ENCODE measurements around the gene RAB10. TPM values are rescaled to one million over a fixed set of nuclear protein-coding genes. Genes with fewer than 3 reads are reported as not detected.
A peak's percentile ranks its signal among the peaks of the same experiment; 100 is the strongest.
"Not testable (repeated sequence)": the region's sequence is repeated elsewhere in the genome, so short reads cannot be mapped to it uniquely, and the experiment has no call there.

RAB10 gene
- total RNA-seq, 2 donors from 2014 or later, result 41.2 to 42.9 TPM

DNA sequence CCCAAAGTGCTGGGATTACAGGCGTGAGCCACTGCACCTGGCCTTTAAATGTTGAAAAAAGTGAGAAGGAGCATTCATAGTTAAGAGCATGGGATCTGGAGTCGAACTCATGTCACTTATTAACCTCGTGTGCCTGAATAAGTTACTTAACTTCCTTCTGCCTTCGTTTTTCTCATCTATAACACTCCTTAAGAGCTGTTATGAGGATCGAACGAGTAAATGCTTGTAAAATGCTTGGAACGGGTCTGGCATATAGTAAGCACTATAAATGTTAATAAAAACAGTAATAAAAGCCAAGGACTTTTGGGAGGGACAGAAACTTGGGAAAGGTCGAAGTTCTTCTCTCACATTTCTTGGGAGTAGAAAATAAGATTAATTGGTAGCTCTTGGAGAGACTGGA lies 40.8 kb downstream of the RAB10 start:
- Mint-ChIP-seq H3K4me3 (no peak overlapping the region), H3K4me1 (peaks cover 30% of the 10 kb centered on the region), H3K27ac (no peak overlapping the region)

DNA sequence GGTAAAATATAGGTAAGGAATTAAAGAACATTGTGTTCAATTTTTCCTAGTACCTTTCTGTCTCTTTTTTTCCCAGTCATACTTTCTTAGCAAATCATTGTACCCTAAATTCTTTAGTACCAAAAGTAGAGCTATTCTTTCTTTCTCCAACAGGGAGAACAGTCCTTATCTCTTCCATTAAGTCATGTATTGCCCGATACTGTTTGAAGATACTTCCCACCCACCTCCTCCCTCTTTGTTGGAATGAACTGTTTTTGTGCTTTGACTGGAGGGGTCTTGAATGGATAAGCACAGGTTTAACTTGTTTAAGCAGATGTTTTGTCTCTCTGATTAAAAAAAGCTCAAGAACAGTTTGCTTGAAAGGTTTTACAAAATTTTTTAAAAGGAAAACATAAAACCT lies 41.3 kb downstream of the RAB10 start:
- DNase-seq, result no peak
- no peak for ATAC-seq
- Mint-ChIP-seq H3K4me3 (no peak overlapping the region), H3K36me3 (ENCODE audit: low read depth) (peaks cover 6% of the 10 kb centered on the region), H3K27ac (no peak overlapping the region), H3K27me3 (no peaks in the 10 kb centered on the region), H3K4me1 (peaks cover 25% of the 10 kb centered on the region)
- no peaks in the 10 kb centered on the region for H3K9me3 ChIP-seq (ENCODE audit: control insufficient read depth, low read length, poor library complexity, severe bottlenecking)

More for the DNA sequence above, 40.8 kb downstream of the RAB10 start:
- Mint-ChIP-seq H3K27me3 (no peaks in the 10 kb centered on the region), H3K36me3 (ENCODE audit: low read depth) (peaks cover 6% of the 10 kb centered on the region)
- ATAC-seq (no peak), DNase-seq (no peak)
- no peaks in the 10 kb centered on the region for H3K9me3 ChIP-seq (ENCODE audit: control insufficient read depth, low read length, poor library complexity, severe bottlenecking)

DNA sequence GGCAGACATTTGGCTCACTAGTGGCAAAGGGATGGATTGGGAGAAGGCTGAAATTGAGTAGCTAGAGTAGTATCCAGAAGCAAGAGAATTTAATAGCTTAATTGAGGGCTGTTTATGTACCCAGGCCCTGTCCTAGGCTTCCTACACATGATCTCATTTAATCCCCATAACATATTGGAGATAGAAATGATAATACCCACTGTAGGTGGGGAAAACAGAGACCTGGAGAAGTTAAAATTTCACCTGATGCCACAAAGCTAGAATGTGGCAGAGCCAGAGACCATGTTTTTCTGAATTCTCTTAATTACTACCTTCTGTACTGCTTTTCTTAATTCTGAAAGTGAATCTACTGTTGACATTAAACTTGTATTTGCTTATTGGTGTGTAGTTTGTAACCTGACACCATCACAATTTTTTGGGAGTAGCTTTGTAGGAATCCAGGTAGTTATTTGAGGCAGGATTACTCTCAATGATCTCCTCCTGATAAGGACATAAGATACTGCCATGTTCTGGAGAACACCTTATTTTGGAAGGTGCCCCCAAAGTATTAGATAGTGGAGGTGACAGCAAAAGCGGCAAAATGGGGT lies 42.2 kb downstream of the RAB10 start:
- no peaks in the 10 kb centered on the region for H3K9me3 ChIP-seq (ENCODE audit: control insufficient read depth, low read length, poor library complexity, severe bottlenecking)
- H3K27me3 Mint-ChIP-seq, result no peaks in the 10 kb centered on the region
- peaks cover 6% of the 10 kb centered on the region for H3K36me3 Mint-ChIP-seq (ENCODE audit: low read depth)
- peaks cover 25% of the 10 kb centered on the region for H3K4me1 Mint-ChIP-seq
- DNase-seq (no peak), ATAC-seq (no peak)
- H3K27ac Mint-ChIP-seq, result no peak overlapping the region
- H3K4me3 Mint-ChIP-seq, result peak overlapping the region; percentile 21

DNA sequence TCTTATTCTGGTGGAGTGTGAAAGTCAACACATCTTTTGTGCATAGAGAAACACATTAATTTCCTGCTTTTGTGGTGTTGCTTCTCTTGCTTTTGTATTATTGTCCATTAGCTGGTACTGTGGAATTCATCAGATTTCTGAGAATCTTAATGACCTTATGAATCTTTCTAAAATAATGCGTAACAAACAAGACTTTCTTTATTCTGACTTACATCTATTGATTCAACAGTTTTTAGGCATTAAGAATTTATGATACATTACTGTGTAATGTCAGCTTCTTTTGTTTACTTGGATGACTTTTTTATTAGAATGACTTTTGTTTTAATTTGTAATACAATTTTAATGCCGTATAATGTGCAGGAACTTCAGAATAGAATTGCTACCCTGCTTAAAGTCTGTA lies 43.4 kb downstream of the RAB10 start:
- no peak for ATAC-seq
- Mint-ChIP-seq H3K4me3 (no peak overlapping the region), H3K36me3 (ENCODE audit: low read depth) (peaks cover 6% of the 10 kb centered on the region), H3K4me1 (peaks cover 25% of the 10 kb centered on the region), H3K27ac (no peak overlapping the region), H3K27me3 (no peaks in the 10 kb centered on the region)
- no peak for DNase-seq
- no peaks in the 10 kb centered on the region for H3K9me3 ChIP-seq (ENCODE audit: control insufficient read depth, low read length, poor library complexity, severe bottlenecking)

DNA sequence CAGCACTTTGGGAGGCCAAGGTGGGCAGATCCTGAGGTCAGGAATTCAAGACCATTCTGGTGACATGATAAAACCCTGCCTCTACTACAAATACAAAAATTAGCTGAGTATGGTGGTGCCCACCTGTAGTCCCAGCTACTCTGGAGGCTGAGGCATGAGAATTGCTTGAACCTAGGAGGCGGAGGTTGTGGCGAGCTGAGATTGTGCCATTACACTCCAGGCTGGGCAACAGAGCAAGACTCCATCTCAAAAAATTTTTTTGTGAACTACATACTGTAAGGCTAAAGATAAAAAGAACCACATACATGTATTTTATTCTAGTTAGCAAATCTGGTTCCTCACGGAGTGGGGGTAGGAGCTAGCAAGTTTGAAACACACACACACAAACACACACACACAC lies 45.1 kb downstream of the RAB10 start:
- Mint-ChIP-seq H3K27me3 (no peaks in the 10 kb centered on the region), H3K27ac (no peak overlapping the region), H3K36me3 (ENCODE audit: low read depth) (peaks cover 6% of the 10 kb centered on the region), H3K4me3 (no peak overlapping the region), H3K4me1 (peaks cover 15% of the 10 kb centered on the region)
- ATAC-seq (no peak), DNase-seq (no peak)
- no peaks in the 10 kb centered on the region for H3K9me3 ChIP-seq (ENCODE audit: control insufficient read depth, low read length, poor library complexity, severe bottlenecking)

DNA sequence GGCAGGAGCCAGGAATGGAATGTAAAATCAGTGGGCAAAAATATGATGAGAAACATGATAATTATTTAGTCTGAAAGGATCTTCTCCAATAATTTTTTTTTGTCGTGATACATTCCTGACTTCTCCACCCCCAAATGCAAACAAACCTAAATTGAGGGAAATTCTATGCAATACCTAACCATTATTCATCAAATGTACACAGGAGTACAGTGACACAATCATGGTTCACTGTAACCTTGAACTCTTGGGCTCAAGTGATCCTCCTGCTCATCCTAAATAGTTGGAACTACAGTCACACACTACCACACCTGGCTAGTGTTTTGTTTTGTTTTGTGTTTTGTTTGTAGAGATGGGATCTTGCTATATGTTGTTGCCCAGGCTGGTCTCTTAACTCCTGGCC lies 46.5 kb downstream of the RAB10 start:
- H3K27me3 Mint-ChIP-seq, result no peaks in the 10 kb centered on the region
- peaks cover 14% of the 10 kb centered on the region for H3K4me1 Mint-ChIP-seq
- DNase-seq (no peak), ATAC-seq (no peak)
- H3K9me3 ChIP-seq (ENCODE audit: control insufficient read depth, low read length, poor library complexity, severe bottlenecking), result no peaks in the 10 kb centered on the region
- no peak overlapping the region for H3K4me3 Mint-ChIP-seq
- H3K36me3 Mint-ChIP-seq (ENCODE audit: low read depth), result peaks cover 6% of the 10 kb centered on the region
- no peak overlapping the region for H3K27ac Mint-ChIP-seq

DNA sequence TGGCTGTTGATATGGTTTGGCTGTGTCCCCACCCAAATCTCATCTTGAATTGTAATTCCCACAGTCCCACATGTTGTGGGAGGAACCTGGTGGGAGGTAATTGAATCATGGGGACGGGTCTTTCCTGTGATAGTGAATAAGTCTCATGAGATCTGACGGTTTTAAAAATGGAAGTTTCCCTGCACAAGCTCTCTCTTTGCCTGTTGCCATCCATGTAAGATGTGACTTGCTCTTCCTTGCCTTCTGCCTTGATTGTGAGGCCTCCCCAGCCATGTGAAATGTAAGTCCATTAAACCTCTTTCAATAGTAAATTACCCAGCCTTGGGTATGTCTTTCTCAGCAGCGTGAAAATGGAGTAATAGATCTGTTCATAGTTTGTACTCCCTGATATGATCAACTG lies 47.0 kb downstream of the RAB10 start:
- not testable (repeated sequence) for H3K27ac Mint-ChIP-seq; H3K36me3 Mint-ChIP-seq (ENCODE audit: low read depth); H3K27me3 Mint-ChIP-seq; H3K9me3 ChIP-seq (ENCODE audit: control insufficient read depth, low read length, poor library complexity, severe bottlenecking); ATAC-seq; H3K4me3 Mint-ChIP-seq; DNase-seq
- peaks cover 10% of the 10 kb centered on the region for H3K4me1 Mint-ChIP-seq

DNA sequence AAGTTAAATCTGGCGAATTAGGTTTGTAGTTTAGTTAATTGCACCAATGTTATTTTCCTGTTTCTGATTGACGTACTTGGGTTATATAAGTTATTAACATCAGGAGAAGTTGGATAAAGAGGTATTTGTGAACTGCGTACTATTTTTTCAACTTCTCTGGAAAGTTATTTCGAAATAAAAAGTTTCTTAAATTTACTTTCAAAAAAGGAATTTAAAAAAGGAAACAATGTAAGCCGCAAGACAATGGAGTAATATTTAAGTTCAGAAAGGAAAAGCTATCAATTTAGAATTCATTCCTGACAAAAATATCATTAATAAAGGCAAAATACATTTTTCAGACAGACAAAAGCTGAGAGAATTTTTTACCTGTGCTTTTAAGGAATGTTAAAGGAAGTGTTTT lies 47.7 kb downstream of the RAB10 start:
- H3K9me3 ChIP-seq (ENCODE audit: control insufficient read depth, low read length, poor library complexity, severe bottlenecking), result no peaks in the 10 kb centered on the region
- DNase-seq, result no peak
- Mint-ChIP-seq H3K4me1 (peaks cover 14% of the 10 kb centered on the region), H3K36me3 (ENCODE audit: low read depth) (peaks cover 6% of the 10 kb centered on the region), H3K27me3 (no peaks in the 10 kb centered on the region), H3K27ac (no peak overlapping the region), H3K4me3 (no peak overlapping the region)
- no peak for ATAC-seq

DNA sequence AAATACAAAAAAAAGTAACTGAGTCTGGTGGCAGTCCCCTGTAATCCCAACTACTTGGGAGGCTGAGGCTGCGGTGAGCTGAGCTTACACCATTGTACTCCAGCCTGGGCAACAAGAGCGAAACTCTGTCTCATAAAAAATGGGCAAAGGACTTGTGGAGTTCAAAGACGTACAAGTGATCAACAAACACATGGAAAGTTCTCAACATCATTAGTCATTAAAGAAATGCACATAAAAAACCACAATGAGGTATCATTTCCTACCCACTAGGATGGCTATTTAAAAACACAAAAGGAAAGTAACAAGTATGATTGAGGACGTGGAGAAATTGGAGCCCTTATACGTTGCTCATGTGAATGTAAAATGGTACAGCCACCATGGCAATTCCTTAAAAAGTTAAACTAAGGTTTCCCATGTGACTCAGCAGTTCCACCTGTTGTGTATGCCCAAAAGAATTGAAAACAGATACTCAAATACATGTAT lies 52.3 kb downstream of the RAB10 start:
- no peak for DNase-seq
- Mint-ChIP-seq H3K27ac (peak overlapping the region; percentile 65), H3K4me1 (peaks cover 30% of the 10 kb centered on the region), H3K4me3 (no peak overlapping the region), H3K36me3 (ENCODE audit: low read depth) (peaks cover 2% of the 10 kb centered on the region), H3K27me3 (no peaks in the 10 kb centered on the region)
- ATAC-seq, result no peak
- H3K9me3 ChIP-seq (ENCODE audit: control insufficient read depth, low read length, poor library complexity, severe bottlenecking), result no peaks in the 10 kb centered on the region

DNA sequence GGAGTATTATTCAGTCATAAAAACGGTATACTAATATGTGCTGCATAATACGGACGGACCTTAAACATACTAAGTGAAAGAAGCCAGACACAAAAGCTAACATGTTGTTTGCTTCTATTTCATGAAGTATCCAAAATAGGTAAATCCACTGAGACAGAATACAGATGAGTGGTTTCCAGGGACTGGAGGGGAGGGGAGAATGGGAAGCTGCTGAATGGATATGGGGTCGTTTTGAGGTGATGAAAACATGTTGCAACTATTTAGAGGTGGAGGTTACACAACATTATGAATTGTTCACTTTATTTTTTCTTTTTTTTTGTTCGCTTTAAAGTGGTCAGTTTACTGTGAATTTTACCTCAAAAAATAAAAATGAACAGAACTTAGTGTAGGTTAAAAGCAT lies 52.9 kb downstream of the RAB10 start:
- DNase-seq (no peak), ATAC-seq (no peak)
- H3K4me1 Mint-ChIP-seq, result peaks cover 35% of the 10 kb centered on the region
- H3K9me3 ChIP-seq (ENCODE audit: control insufficient read depth, low read length, poor library complexity, severe bottlenecking), result no peaks in the 10 kb centered on the region
- H3K27me3 Mint-ChIP-seq, result no peaks in the 10 kb centered on the region
- no peak overlapping the region for H3K27ac Mint-ChIP-seq
- H3K36me3 Mint-ChIP-seq (ENCODE audit: low read depth), result peaks cover 2% of the 10 kb centered on the region
- no peak overlapping the region for H3K4me3 Mint-ChIP-seq

DNA sequence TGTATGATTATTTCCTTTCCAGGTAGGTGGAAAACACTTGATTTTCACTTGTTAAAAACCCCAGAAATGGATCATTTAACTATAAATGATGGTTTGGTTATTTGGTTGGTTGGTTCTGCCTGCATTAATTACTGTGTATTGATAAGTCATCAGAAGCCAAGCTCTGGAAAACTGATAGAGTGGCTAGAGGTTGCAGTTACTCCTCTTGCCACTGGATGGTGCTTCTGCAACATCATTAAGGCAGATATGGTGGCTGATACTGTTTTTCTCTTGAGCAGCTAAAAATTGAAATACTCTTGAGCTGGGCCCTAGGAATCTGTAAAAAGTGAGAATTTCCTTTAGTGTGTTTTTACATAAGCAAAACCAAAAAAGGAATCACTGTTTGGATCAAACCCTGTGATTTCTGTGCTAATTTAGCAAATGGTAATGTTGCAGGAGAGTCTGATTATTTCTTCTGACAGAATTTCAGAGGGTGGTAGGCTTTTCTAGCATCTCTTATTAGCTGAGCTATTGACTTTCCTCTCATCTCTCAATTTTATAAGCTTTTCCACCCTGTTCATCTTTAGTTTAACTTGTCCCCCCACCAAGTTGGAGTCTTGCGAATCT lies 54.3 kb downstream of the RAB10 start:
- H3K9me3 ChIP-seq (ENCODE audit: control insufficient read depth, low read length, poor library complexity, severe bottlenecking), result no peaks in the 10 kb centered on the region
- peak; percentile 71 for ATAC-seq
- Mint-ChIP-seq H3K4me1 (peaks cover 46% of the 10 kb centered on the region), H3K4me3 (no peak overlapping the region), H3K27me3 (no peaks in the 10 kb centered on the region), H3K36me3 (ENCODE audit: low read depth) (peaks cover 2% of the 10 kb centered on the region), H3K27ac (no peak overlapping the region)
- DNase-seq, result no peak

DNA sequence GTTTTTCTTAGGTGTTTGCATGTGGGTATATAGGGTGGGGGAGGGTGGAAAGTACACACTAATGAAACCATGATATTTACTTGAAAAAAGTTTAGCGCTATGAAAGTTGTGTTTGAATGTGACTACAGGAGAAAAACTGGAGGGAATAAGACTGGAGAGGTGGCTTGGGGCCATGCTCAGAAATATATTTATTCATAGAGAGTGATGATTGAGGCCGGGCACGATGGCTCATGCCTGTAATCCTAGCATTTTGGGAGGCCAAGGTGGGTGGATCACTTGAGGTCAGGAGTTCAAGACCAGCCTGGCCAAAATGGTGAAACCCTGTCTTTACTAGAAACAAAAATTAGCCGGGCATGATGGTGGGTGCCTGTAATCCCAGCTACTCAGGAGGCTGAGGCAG lies 55.0 kb downstream of the RAB10 start:
- H3K36me3 Mint-ChIP-seq (ENCODE audit: low read depth); H3K27me3 Mint-ChIP-seq; DNase-seq; H3K9me3 ChIP-seq (ENCODE audit: control insufficient read depth, low read length, poor library complexity, severe bottlenecking); H3K4me3 Mint-ChIP-seq; ATAC-seq; H3K27ac Mint-ChIP-seq: not testable (repeated sequence)
- H3K4me1 Mint-ChIP-seq, result peaks cover 49% of the 10 kb centered on the region

DNA sequence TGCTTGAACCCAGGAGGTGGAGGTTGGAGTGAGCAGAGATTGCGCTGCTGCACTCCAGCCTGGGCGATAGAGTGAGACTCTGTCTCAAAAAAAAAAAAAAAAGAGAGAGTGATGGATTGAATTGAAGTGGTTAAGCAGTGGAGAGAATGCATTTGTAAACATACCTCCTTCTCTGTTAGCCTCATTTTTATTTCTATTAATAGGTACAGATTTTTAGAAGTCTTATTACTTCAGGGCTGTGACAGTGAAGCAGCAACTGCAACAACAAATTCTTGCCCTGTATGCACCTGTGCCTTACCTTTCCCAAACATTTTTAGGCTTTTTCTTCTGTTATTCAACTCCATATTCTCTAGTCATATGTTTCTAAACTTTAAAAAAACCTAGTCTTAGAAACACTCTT lies 55.5 kb downstream of the RAB10 start:
- no peaks in the 10 kb centered on the region for H3K9me3 ChIP-seq (ENCODE audit: control insufficient read depth, low read length, poor library complexity, severe bottlenecking)
- DNase-seq (no peak), ATAC-seq (no peak)
- no peak overlapping the region for H3K27ac Mint-ChIP-seq
- no peaks in the 10 kb centered on the region for H3K36me3 Mint-ChIP-seq (ENCODE audit: low read depth)
- H3K4me3 Mint-ChIP-seq, result no peak overlapping the region
- no peaks in the 10 kb centered on the region for H3K27me3 Mint-ChIP-seq
- peaks cover 46% of the 10 kb centered on the region for H3K4me1 Mint-ChIP-seq

DNA sequence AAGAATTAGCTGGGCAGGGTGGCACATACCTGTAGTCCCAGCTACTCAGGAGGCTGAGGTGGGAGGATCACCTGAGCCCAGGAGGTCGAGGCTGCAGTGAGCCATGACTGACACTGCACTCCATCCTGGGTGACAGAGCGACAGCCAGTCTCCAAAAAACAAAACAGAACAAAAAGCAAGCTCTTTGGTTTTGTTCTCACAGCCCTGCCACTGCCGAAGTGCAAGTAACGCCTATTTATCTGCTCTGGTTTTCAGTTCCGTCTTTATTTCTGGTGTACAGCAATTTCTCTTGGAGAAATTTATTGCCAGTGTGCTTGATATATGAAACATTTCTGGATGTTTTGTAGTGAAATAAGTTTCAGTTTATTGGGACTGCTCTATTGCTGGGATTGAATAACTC lies 61.9 kb downstream of the RAB10 start:
- Mint-ChIP-seq H3K27me3 (no peaks in the 10 kb centered on the region), H3K4me3 (no peak overlapping the region), H3K36me3 (ENCODE audit: low read depth) (no peaks in the 10 kb centered on the region), H3K27ac (no peak overlapping the region), H3K4me1 (peaks cover 37% of the 10 kb centered on the region)
- DNase-seq (no peak), ATAC-seq (no peak)
- H3K9me3 ChIP-seq (ENCODE audit: control insufficient read depth, low read length, poor library complexity, severe bottlenecking), result no peaks in the 10 kb centered on the region
